CD4-positive, CD25-positive, alpha-beta regulatory T cell (primary cell): ENCODE results near the gene KLHDC8A. TPM values are rescaled to one million over a fixed set of nuclear protein-coding genes. Genes with fewer than 3 reads are reported as not detected.
"Not testable (repeated sequence)": the region's sequence is repeated elsewhere in the genome, so short reads cannot be mapped to it uniquely, and the experiment has no call there.

Source experiments
- ATAC-seq, 2 donors: fragments of 150-1000 bp; cut with Tn5 transposase; one replicate each; pipeline ENCODE4 v1.10.0; 2021; ENCODE audit warnings: low read depth in 2 of 2, moderate number of reproducible peaks in 2 of 2, moderate library complexity in 1 of 2
- DNase-seq, 3 donors: peaks; one replicate each; pipeline versions ENCODE4 v3.0.0 to v3.0.0-alpha.2; 2012 to 2022; ENCODE audit warnings: mixed read lengths in 1 of 3
- H3K27ac ChIP-seq: one replicate; pipeline ENCODE4 v1.7.0; 2013; ENCODE audit warnings: mild to moderate bottlenecking, low read length; ENCODE audit not compliant: insufficient read depth, poor library complexity, severe bottlenecking
- H3K27me3 ChIP-seq: one replicate; pipeline ENCODE4 v1.7.0; 2013; ENCODE audit warnings: low read length; ENCODE audit not compliant: control insufficient read depth, insufficient read depth
- H3K36me3 ChIP-seq: one replicate; pipeline ENCODE4 v1.7.0; 2013; ENCODE audit warnings: mild to moderate bottlenecking, low read length, moderate library complexity; ENCODE audit not compliant: control insufficient read depth, insufficient read depth
- H3K4me1 ChIP-seq: 2 replicates; pipeline ENCODE4 v1.7.0; 2013; ENCODE audit warnings: mild to moderate bottlenecking, low read length; ENCODE audit not compliant: insufficient read depth, control insufficient read depth, poor library complexity, severe bottlenecking
- H3K4me3 ChIP-seq: one replicate; pipeline ENCODE4 v1.7.0; 2013; ENCODE audit warnings: low read depth, mild to moderate bottlenecking, low read length, moderate library complexity
- H3K9me3 ChIP-seq, 2 experiments: 1 replicate in 1 of 2; 2 replicates in 1 of 2; pipeline ENCODE4 v1.7.0; 2013; ENCODE audit warnings: low read length in 2 of 2, mild to moderate bottlenecking in 1 of 2, moderate library complexity in 1 of 2; ENCODE audit not compliant: control insufficient read depth in 2 of 2
- H3K27ac Mint-ChIP-seq, 3 donors: one replicate each; pipeline ENCODE4 v1.8.0; 2020 to 2022; ENCODE audit warnings: mild to moderate bottlenecking in 3 of 3, mixed read lengths in 3 of 3, moderate library complexity in 2 of 3
- H3K27me3 Mint-ChIP-seq: one replicate; pipeline ENCODE4 v1.8.0; 2022; ENCODE audit warnings: mild to moderate bottlenecking, mixed read lengths
- H3K36me3 Mint-ChIP-seq: one replicate; pipeline ENCODE4 v1.8.0; 2020; ENCODE audit warnings: mixed read lengths
- H3K4me1 Mint-ChIP-seq, 4 donors: one replicate each; pipeline ENCODE4 v1.8.0; 2020 to 2022; ENCODE audit warnings: mixed read lengths in 4 of 4, mild to moderate bottlenecking in 1 of 4
- H3K4me3 Mint-ChIP-seq, 4 donors: one replicate each; pipeline ENCODE4 v1.8.0; 2020 to 2022; ENCODE audit warnings: mild to moderate bottlenecking in 4 of 4, mixed read lengths in 4 of 4, moderate library complexity in 3 of 4
- H3K9me3 Mint-ChIP-seq, 7 donors: one replicate each; pipeline ENCODE4 v1.8.0; 2020 to 2022; ENCODE audit warnings: mixed read lengths in 7 of 7, mild to moderate bottlenecking in 3 of 7, moderate library complexity in 2 of 7
- polyA plus RNA-seq, 4 donors: library from polyadenylated mRNA; unstranded; fragments of 300-500 nt; fragmentation: Illumina TruSeq; gene quantifications; one replicate each; pipeline ENCODE4 v1.2.3, GENCODE V29; 2021
- total RNA-seq: library from RNA; stranded (reverse); gene quantifications from one replicate; pipeline ENCODE4 v1.2.3, GENCODE V29; 2022

The KLHDC8A gene
- total and polyA plus RNA-seq, 5 donors from 2014 or later: 0.06 TPM; not detected in 4

- peaks cover 45% of the 10 kb centered on the region for H3K27me3 Mint-ChIP-seq
- H3K4me3 Mint-ChIP-seq: no peak overlapping the region
- peaks cover 10% of the 10 kb centered on the region for H3K27me3 ChIP-seq
- DNase-seq (no peak), ATAC-seq (no peak)
- H3K4me1 ChIP-seq: peaks cover 4% of the 10 kb centered on the region
- no peak overlapping the region for H3K27ac Mint-ChIP-seq
- no peaks in the 10 kb centered on the region for H3K9me3 ChIP-seq
- peaks cover 8 to 14% (median 11%) of the 10 kb centered on the region in 4 donors for H3K4me1 Mint-ChIP-seq
- no peak overlapping the region for H3K4me3 ChIP-seq
- H3K36me3 ChIP-seq: no peaks in the 10 kb centered on the region
- H3K9me3 Mint-ChIP-seq: peaks cover 0 to 1% (median 0%) of the 10 kb centered on the region in 7 donors
- H3K36me3 Mint-ChIP-seq: no peaks in the 10 kb centered on the region
- H3K27ac ChIP-seq: no peak overlapping the region
Observed at GRCh38 chr1:205369701-205370123, 13.0 kb upstream of the KLHDC8A start.

- Histone ChIP-seq H3K27ac (no peak overlapping the region), H3K4me1 (no peaks in the 10 kb centered on the region), H3K36me3 (no peaks in the 10 kb centered on the region), H3K9me3 (no peaks in the 10 kb centered on the region), H3K4me3 (no peak overlapping the region), H3K27me3 (peaks cover 5% of the 10 kb centered on the region)
- DNase-seq (no peak), ATAC-seq (no peak)
- Mint-ChIP-seq H3K27me3 (peaks cover 37% of the 10 kb centered on the region), H3K4me1 (peaks cover 0 to 1% (median 0%) of the 10 kb centered on the region in 4 donors), H3K27ac (no peak overlapping the region), H3K4me3 (no peak overlapping the region), H3K9me3 (peaks cover 0 to 1% (median 0%) of the 10 kb centered on the region in 7 donors), H3K36me3 (no peaks in the 10 kb centered on the region)
Observed at GRCh38 chr1:205368478-205368877, 11.8 kb upstream of the KLHDC8A start.

- no peaks in the 10 kb centered on the region for H3K4me1 Mint-ChIP-seq
- peaks cover 4% of the 10 kb centered on the region for H3K27me3 ChIP-seq
- no peak overlapping the region for H3K27ac Mint-ChIP-seq
- H3K4me3 ChIP-seq: no peak overlapping the region
- no peak for DNase-seq
- H3K27ac ChIP-seq: no peak overlapping the region
- H3K36me3 Mint-ChIP-seq: no peaks in the 10 kb centered on the region
- no peaks in the 10 kb centered on the region for H3K4me1 ChIP-seq
- no peak overlapping the region for H3K4me3 Mint-ChIP-seq
- peaks cover 28% of the 10 kb centered on the region for H3K27me3 Mint-ChIP-seq
- no peaks in the 10 kb centered on the region for H3K36me3 ChIP-seq
- no peaks in the 10 kb centered on the region for H3K9me3 Mint-ChIP-seq
- no peaks in the 10 kb centered on the region for H3K9me3 ChIP-seq
- no peak for ATAC-seq
Observed at GRCh38 chr1:205365945-205366463, 9.3 kb upstream of the KLHDC8A start.

- not testable (repeated sequence) for H3K4me1 ChIP-seq, H3K36me3 Mint-ChIP-seq, H3K27ac Mint-ChIP-seq, H3K9me3 ChIP-seq, H3K27me3 ChIP-seq, DNase-seq, H3K9me3 Mint-ChIP-seq, ATAC-seq, H3K4me3 ChIP-seq, H3K4me3 Mint-ChIP-seq, H3K36me3 ChIP-seq, H3K4me1 Mint-ChIP-seq, H3K27ac ChIP-seq
- peaks cover 26% of the 10 kb centered on the region for H3K27me3 Mint-ChIP-seq
Observed at GRCh38 chr1:205365086-205365485, 8.4 kb upstream of the KLHDC8A start.

- Mint-ChIP-seq H3K4me1 (no peaks in the 10 kb centered on the region), H3K36me3 (no peaks in the 10 kb centered on the region), H3K27ac (peak overlapping the region in 1 of 3 donors; percentile 21), H3K27me3 (peaks cover 41% of the 10 kb centered on the region), H3K9me3 (no peaks in the 10 kb centered on the region), H3K4me3 (no peak overlapping the region)
- Histone ChIP-seq H3K9me3 (no peaks in the 10 kb centered on the region), H3K4me3 (no peak overlapping the region), H3K36me3 (no peaks in the 10 kb centered on the region), H3K4me1 (no peaks in the 10 kb centered on the region), H3K27me3 (peaks cover 13% of the 10 kb centered on the region), H3K27ac (no peak overlapping the region)
- no peak for ATAC-seq
- no peak for DNase-seq
Observed at GRCh38 chr1:205360891-205361290, 4.2 kb upstream of the KLHDC8A start.

- H3K36me3 Mint-ChIP-seq: no peaks in the 10 kb centered on the region
- no peak for DNase-seq
- H3K27me3 Mint-ChIP-seq: peaks cover 35% of the 10 kb centered on the region
- no peaks in the 10 kb centered on the region for H3K4me1 Mint-ChIP-seq
- no peaks in the 10 kb centered on the region for H3K9me3 ChIP-seq
- no peak overlapping the region for H3K4me3 ChIP-seq
- H3K27ac Mint-ChIP-seq: no peak overlapping the region
- no peak overlapping the region for H3K27ac ChIP-seq
- H3K4me1 ChIP-seq: no peaks in the 10 kb centered on the region
- H3K36me3 ChIP-seq: no peaks in the 10 kb centered on the region
- no peak for ATAC-seq
- peaks cover 11% of the 10 kb centered on the region for H3K27me3 ChIP-seq
- H3K4me3 Mint-ChIP-seq: no peak overlapping the region
- H3K9me3 Mint-ChIP-seq: no peaks in the 10 kb centered on the region
Observed at GRCh38 chr1:205359771-205360565, 3.2 kb upstream of the KLHDC8A start.

- DNase-seq (no peak), ATAC-seq (no peak)
- Histone ChIP-seq H3K27me3 (peaks cover 11% of the 10 kb centered on the region), H3K36me3 (no peaks in the 10 kb centered on the region), H3K27ac (no peak overlapping the region), H3K4me1 (no peaks in the 10 kb centered on the region), H3K9me3 (no peaks in the 10 kb centered on the region), H3K4me3 (no peak overlapping the region)
- Mint-ChIP-seq H3K4me3 (no peak overlapping the region), H3K27me3 (peaks cover 35% of the 10 kb centered on the region), H3K36me3 (no peaks in the 10 kb centered on the region), H3K27ac (no peak overlapping the region), H3K9me3 (no peaks in the 10 kb centered on the region), H3K4me1 (peaks cover 0 to 4% (median 1%) of the 10 kb centered on the region in 4 donors)
Observed at GRCh38 chr1:205358579-205358978, 1.9 kb upstream of the KLHDC8A start.

GRCh38 chr1:205357567-205357966 is 845 bp upstream of the KLHDC8A start:
- ATAC-seq (no peak), DNase-seq (no peak)
- no peaks in the 10 kb centered on the region for H3K36me3 Mint-ChIP-seq
- Histone ChIP-seq H3K9me3 (no peaks in the 10 kb centered on the region), H3K27me3 (peaks cover 9% of the 10 kb centered on the region), H3K4me3 (no peak overlapping the region), H3K27ac (no peak overlapping the region), H3K36me3 (no peaks in the 10 kb centered on the region), H3K4me1 (no peaks in the 10 kb centered on the region)
- no peaks in the 10 kb centered on the region for H3K9me3 Mint-ChIP-seq
- H3K27me3 Mint-ChIP-seq: peaks cover 32% of the 10 kb centered on the region
- peak overlapping the region in 1 of 3 donors; percentile 10 for H3K27ac Mint-ChIP-seq
- peaks cover 0 to 4% (median 1%) of the 10 kb centered on the region in 4 donors for H3K4me1 Mint-ChIP-seq
- no peak overlapping the region for H3K4me3 Mint-ChIP-seq
